Neuron (in vitro differentiated cells): ENCODE data around the gene EFHD1.

Source experiments
- H2AFZ ChIP-seq: one replicate; pipeline ENCODE4 v1.6.1; 2013; ENCODE audit warnings: low read depth, mild to moderate bottlenecking, inconsistent platforms, low read length, moderate library complexity
- H3K27me3 ChIP-seq: one replicate; pipeline ENCODE4 v1.6.1; 2013; ENCODE audit warnings: low read length; ENCODE audit not compliant: insufficient read depth
- H3K36me3 ChIP-seq: one replicate; pipeline ENCODE4 v1.6.1; 2013; ENCODE audit warnings: low read length; ENCODE audit not compliant: insufficient read depth
- H3K4me1 ChIP-seq: one replicate; pipeline ENCODE4 v1.6.1; 2013; ENCODE audit warnings: low read length; ENCODE audit not compliant: insufficient read depth
- H3K4me3 ChIP-seq: 2 replicates; pipeline ENCODE4 v1.5.1; 2013; ENCODE audit warnings: mild to moderate bottlenecking, low read length, moderate library complexity
- H3K9me3 ChIP-seq: one replicate; pipeline ENCODE4 v1.6.1; 2013; ENCODE audit warnings: low read length

EFHD1 gene

GRCh38 chr2:232604535-232604934, 28.9 kb upstream of the EFHD1 start:
- Histone ChIP-seq H3K27me3 (no peaks in the 10 kb centered on the region), H3K4me3 (no peak overlapping the region), H2AFZ (no peak overlapping the region), H3K36me3 (no peaks in the 10 kb centered on the region), H3K9me3 (no peaks in the 10 kb centered on the region), H3K4me1 (no peaks in the 10 kb centered on the region)

- Histone ChIP-seq H2AFZ (no peak overlapping the region), H3K4me3 (no peak overlapping the region), H3K36me3 (no peaks in the 10 kb centered on the region), H3K9me3 (no peaks in the 10 kb centered on the region), H3K4me1 (no peaks in the 10 kb centered on the region), H3K27me3 (no peaks in the 10 kb centered on the region)
These were observed 26.4 kb upstream of the EFHD1 start for GRCh38 chr2:232607011-232607410.

GRCh38 chr2:232609607-232610006, 23.8 kb upstream of the EFHD1 start:
- Histone ChIP-seq H3K9me3 (no peaks in the 10 kb centered on the region), H3K36me3 (no peaks in the 10 kb centered on the region), H3K4me1 (no peaks in the 10 kb centered on the region), H3K4me3 (no peak overlapping the region), H2AFZ (no peak overlapping the region), H3K27me3 (no peaks in the 10 kb centered on the region)

- no peaks in the 10 kb centered on the region for H3K9me3 ChIP-seq
- H2AFZ ChIP-seq: no peak overlapping the region
- H3K27me3 ChIP-seq: no peaks in the 10 kb centered on the region
- H3K4me3 ChIP-seq: no peak overlapping the region
- H3K36me3 ChIP-seq: no peaks in the 10 kb centered on the region
- no peaks in the 10 kb centered on the region for H3K4me1 ChIP-seq
These were observed 23.3 kb upstream of the EFHD1 start for GRCh38 chr2:232610081-232610480.

GRCh38 chr2:232611061-232611460, 22.3 kb upstream of the EFHD1 start:
- Histone ChIP-seq H3K9me3 (no peaks in the 10 kb centered on the region), H3K36me3 (no peaks in the 10 kb centered on the region), H3K4me3 (no peak overlapping the region), H2AFZ (no peak overlapping the region), H3K27me3 (no peaks in the 10 kb centered on the region), H3K4me1 (no peaks in the 10 kb centered on the region)

GRCh38 chr2:232611559-232612218, 21.7 kb upstream of the EFHD1 start:
- no peaks in the 10 kb centered on the region for H3K36me3 ChIP-seq
- H3K27me3 ChIP-seq: no peaks in the 10 kb centered on the region
- no peak overlapping the region for H3K4me3 ChIP-seq
- no peaks in the 10 kb centered on the region for H3K9me3 ChIP-seq
- no peak overlapping the region for H2AFZ ChIP-seq
- H3K4me1 ChIP-seq: no peaks in the 10 kb centered on the region

GRCh38 chr2:232613538-232614134, 19.8 kb upstream of the EFHD1 start:
- no peak overlapping the region for H3K4me3 ChIP-seq
- H3K4me1 ChIP-seq: no peaks in the 10 kb centered on the region
- H2AFZ ChIP-seq: no peak overlapping the region
- H3K36me3 ChIP-seq: no peaks in the 10 kb centered on the region
- H3K27me3 ChIP-seq: no peaks in the 10 kb centered on the region
- H3K9me3 ChIP-seq: no peaks in the 10 kb centered on the region

GRCh38 chr2:232615339-232615738, 18.1 kb upstream of the EFHD1 start:
- no peaks in the 10 kb centered on the region for H3K4me1 ChIP-seq
- no peak overlapping the region for H2AFZ ChIP-seq

GRCh38 chr2:232621186-232621585, 12.2 kb upstream of the EFHD1 start:
- Histone ChIP-seq H3K4me3 (no peak overlapping the region), H3K36me3 (no peaks in the 10 kb centered on the region), H2AFZ (no peak overlapping the region), H3K4me1 (no peaks in the 10 kb centered on the region), H3K9me3 (no peaks in the 10 kb centered on the region), H3K27me3 (peaks cover 10% of the 10 kb centered on the region)

More at GRCh38 chr2:232615339-232615738, 18.1 kb upstream of the EFHD1 start:
- Histone ChIP-seq H3K9me3 (no peaks in the 10 kb centered on the region), H3K36me3 (no peaks in the 10 kb centered on the region), H3K27me3 (no peaks in the 10 kb centered on the region), H3K4me3 (no peak overlapping the region)

- no peak overlapping the region for H2AFZ ChIP-seq
- H3K36me3 ChIP-seq: no peaks in the 10 kb centered on the region
- peaks cover 10% of the 10 kb centered on the region for H3K27me3 ChIP-seq
- H3K4me1 ChIP-seq: no peaks in the 10 kb centered on the region
- no peaks in the 10 kb centered on the region for H3K9me3 ChIP-seq
- no peak overlapping the region for H3K4me3 ChIP-seq
These were observed 10.8 kb upstream of the EFHD1 start for GRCh38 chr2:232622563-232622962.

- Histone ChIP-seq H3K9me3 (no peaks in the 10 kb centered on the region), H3K4me1 (no peaks in the 10 kb centered on the region), H3K4me3 (no peak overlapping the region), H3K27me3 (peaks cover 10% of the 10 kb centered on the region), H3K36me3 (no peaks in the 10 kb centered on the region), H2AFZ (no peak overlapping the region)
These were observed 9.3 kb upstream of the EFHD1 start for GRCh38 chr2:232623768-232624765.

- H3K4me3 ChIP-seq: no peak overlapping the region
- H3K36me3 ChIP-seq: no peaks in the 10 kb centered on the region
- no peaks in the 10 kb centered on the region for H3K9me3 ChIP-seq
- H3K4me1 ChIP-seq: no peaks in the 10 kb centered on the region
- H2AFZ ChIP-seq: no peak overlapping the region
- peaks cover 10% of the 10 kb centered on the region for H3K27me3 ChIP-seq
These were observed 6.8 kb upstream of the EFHD1 start for GRCh38 chr2:232626584-232626983.

- Histone ChIP-seq H2AFZ (no peak overlapping the region), H3K27me3 (peaks cover 17% of the 10 kb centered on the region), H3K9me3 (no peaks in the 10 kb centered on the region), H3K4me3 (no peak overlapping the region), H3K4me1 (peaks cover 3% of the 10 kb centered on the region), H3K36me3 (no peaks in the 10 kb centered on the region)
These were observed 4.8 kb upstream of the EFHD1 start for GRCh38 chr2:232628466-232629128.
